IMR-90 (cell line): ENCODE results near the gene E4F1. TPM values are rescaled to one million over a fixed set of nuclear protein-coding genes. Genes with fewer than 3 reads are reported as not detected.

ENCODE experiments used
- ATAC-seq: fragments of 200-7000 bp; cut with Tn5 transposase; 2 replicates; pipeline ENCODE4 v1.9.1; 2020; ENCODE audit warnings: low read depth, mild to moderate bottlenecking, moderate library complexity
- BruUV-seq: library from RNA; stranded (reverse); fragments of 400-500 nt; replicated peaks from 2 replicates; lab custom pipeline; 2021; lab: Mats Ljungman, UMichigan
- CTCF ChIA-PET: fragments of 300-600 bp; formaldehyde crosslinking; extraction: SDS; loops from one replicate; lab custom pipeline; 2021; ENCODE audit warnings: antibody characterized with exemption; lab: Yijun Ruan, JAX
- POLR2A ChIA-PET: fragments of 300-600 bp; sonication (Branson Sonifier 250); formaldehyde crosslinking; loops from one replicate; lab custom pipeline; 2022; ENCODE audit warnings: antibody characterized with exemption; ENCODE audit not compliant: unreplicated experiment; lab: Charles Lee
- DNase-seq: peaks from one replicate; pipeline ENCODE4 v3.0.0; 2013
- H2AFZ ChIP-seq: replicated peaks from 2 replicates; pipeline ENCODE3; 2013; ENCODE audit warnings: low read length, mild to moderate bottlenecking; ENCODE audit not compliant: poor library complexity
- H2AK5ac ChIP-seq: 2 replicates; pipeline ENCODE4 v1.6.1; 2013; ENCODE audit warnings: low read depth, low read length, inconsistent platforms
- H2AK9ac ChIP-seq: replicated peaks from 2 replicates; pipeline ENCODE3; 2013; ENCODE audit warnings: mild to moderate bottlenecking, low read depth, low read length, moderate library complexity; ENCODE audit not compliant: poor library complexity
- H2BK120ac ChIP-seq: 2 replicates; pipeline ENCODE4 v1.6.1; 2013; ENCODE audit warnings: low read depth, low read length, inconsistent platforms
- H2BK15ac ChIP-seq: 3 replicates; pipeline ENCODE4 v1.6.1; 2013; ENCODE audit warnings: low read depth, low read length, inconsistent platforms
- H2BK20ac ChIP-seq: 2 replicates; pipeline ENCODE4 v1.6.1; 2013; ENCODE audit warnings: low read depth, mild to moderate bottlenecking, inconsistent platforms, low read length, moderate library complexity
- H2BK5ac ChIP-seq: 2 replicates; pipeline ENCODE4 v1.6.1; 2013; ENCODE audit warnings: mild to moderate bottlenecking, low read depth, low read length, inconsistent platforms; ENCODE audit not compliant: poor library complexity, severe bottlenecking
- H3K14ac ChIP-seq: replicated peaks from 2 replicates; pipeline ENCODE4 v1.6.1; 2013; ENCODE audit warnings: low read depth, low read length, inconsistent platforms
- H3K18ac ChIP-seq: 2 replicates; pipeline ENCODE4 v1.6.1; 2013; ENCODE audit warnings: low read depth, low read length, control low read depth
- H3K23ac ChIP-seq: 2 replicates; pipeline ENCODE4 v1.6.1; 2013; ENCODE audit warnings: low read depth, low read length, inconsistent platforms
- H3K27ac ChIP-seq: 2 replicates; pipeline ENCODE4 v1.5.1; 2013; ENCODE audit warnings: mild to moderate bottlenecking, control low read depth, low read length; ENCODE audit not compliant: insufficient read depth
- H3K27me3 ChIP-seq: 2 replicates; pipeline ENCODE4 v1.6.1; 2013; ENCODE audit warnings: low read length; ENCODE audit not compliant: control insufficient read depth, insufficient read depth
- H3K36me3 ChIP-seq: 2 replicates; pipeline ENCODE4 v1.6.1; 2013; ENCODE audit warnings: low read length, mixed read lengths; ENCODE audit not compliant: control insufficient read depth, insufficient read depth
- H3K4ac ChIP-seq: 2 replicates; pipeline ENCODE4 v1.6.1; 2013; ENCODE audit warnings: low read depth, low read length, inconsistent platforms
- H3K4me1 ChIP-seq: 2 replicates; pipeline ENCODE4 v1.6.1; 2013; ENCODE audit warnings: low read length, mixed read lengths; ENCODE audit not compliant: control insufficient read depth, insufficient read depth
- H3K4me2 ChIP-seq: 2 replicates; pipeline ENCODE4 v1.6.1; 2013; ENCODE audit warnings: low read depth, mild to moderate bottlenecking, control low read depth, low read length, moderate library complexity
- H3K4me3 ChIP-seq: 2 replicates; pipeline ENCODE4 v1.5.1; 2013; ENCODE audit warnings: low read depth, mild to moderate bottlenecking, control low read depth, low read length, moderate library complexity; ENCODE audit not compliant: insufficient read depth
- H3K56ac ChIP-seq: 2 replicates; pipeline ENCODE4 v1.6.1; 2013; ENCODE audit warnings: low read length, inconsistent platforms; ENCODE audit not compliant: insufficient read depth; ENCODE audit errors: extremely low read depth
- H3K79me1 ChIP-seq, 2 experiments: 2 replicates each; pipeline ENCODE4 v1.6.1; 2013; ENCODE audit warnings: low read length in 2 of 2, inconsistent platforms in 1 of 2, low read depth in 1 of 2
- H3K9ac ChIP-seq: 2 replicates; pipeline ENCODE4 v1.6.1; 2013; ENCODE audit warnings: low read depth, low read length, control low read depth
- H3K9me1 ChIP-seq: 2 replicates; pipeline ENCODE4 v1.6.1; 2013; ENCODE audit warnings: low read length, inconsistent platforms; ENCODE audit not compliant: insufficient read depth
- H3K9me3 ChIP-seq: 2 replicates; pipeline ENCODE4 v1.6.1; 2013; ENCODE audit warnings: low read length; ENCODE audit not compliant: control insufficient read depth, insufficient read depth
- H4K20me1 ChIP-seq: 2 replicates; pipeline ENCODE4 v1.6.1; 2013; ENCODE audit warnings: low read length, inconsistent platforms; ENCODE audit not compliant: insufficient read depth
- H4K5ac ChIP-seq: 2 replicates; pipeline ENCODE4 v1.6.1; 2013; ENCODE audit warnings: mild to moderate bottlenecking, low read depth, low read length, control low read depth
- H4K8ac ChIP-seq, 2 experiments: 2 replicates each; pipeline ENCODE4 v1.6.1; 2013; ENCODE audit warnings: low read depth in 2 of 2, low read length in 2 of 2, control low read depth in 1 of 2, inconsistent platforms in 1 of 2
- H4K91ac ChIP-seq: 2 replicates; pipeline ENCODE4 v1.6.1; 2013; ENCODE audit warnings: low read depth, low read length, inconsistent platforms; ENCODE audit not compliant: insufficient read depth
- BHLHE40 ChIP-seq: fragments of 150-350 bp; IDR thresholded peaks from 2 replicates; pipeline ENCODE4 v1.6.1; 2016; ENCODE audit warnings: mild to moderate bottlenecking, low read depth, low read length
- CEBPB ChIP-seq: IDR thresholded peaks from 2 replicates; pipeline ENCODE4 v1.6.1; 2012; ENCODE audit warnings: low read depth, low read length, improper control_type of control experiment
- CHD1 ChIP-seq: IDR thresholded peaks from 2 replicates; pipeline ENCODE4 v1.6.1; 2012; ENCODE audit warnings: low read depth, low read length, improper control_type of control experiment
- FOS ChIP-seq: fragments of 150-350 bp; IDR thresholded peaks from 2 replicates; pipeline ENCODE4 v1.6.1; 2016; ENCODE audit warnings: low read depth, low read length
- MAFK ChIP-seq: IDR thresholded peaks from 2 replicates; pipeline ENCODE4 v1.6.1; 2012; ENCODE audit warnings: low read depth, low read length, improper control_type of control experiment
- MAZ ChIP-seq: IDR thresholded peaks from 2 replicates; pipeline ENCODE4 v1.6.1; 2012; ENCODE audit warnings: low read depth, mild to moderate bottlenecking, low read length, improper control_type of control experiment, moderate library complexity, borderline replicate concordance
- MXI1 ChIP-seq: IDR thresholded peaks from 2 replicates; pipeline ENCODE4 v1.6.1; 2012; ENCODE audit warnings: low read depth, mild to moderate bottlenecking, low read length, moderate library complexity, borderline replicate concordance
- NFE2L2 ChIP-seq: fragments of 150-350 bp; IDR thresholded peaks from 2 replicates; pipeline ENCODE4 v1.6.1; 2016; ENCODE audit warnings: low read depth, mild to moderate bottlenecking, low read length
- POLR2A ChIP-seq: IDR thresholded peaks from 2 replicates; pipeline ENCODE4 v1.6.1; 2012; ENCODE audit warnings: mild to moderate bottlenecking, low read depth, low read length
- RAD21 ChIP-seq: IDR thresholded peaks from 2 replicates; pipeline ENCODE4 v1.6.1; 2012; ENCODE audit warnings: low read length, improper control_type of control experiment
- RCOR1 ChIP-seq: IDR thresholded peaks from 2 replicates; pipeline ENCODE4 v1.6.1; 2012; ENCODE audit warnings: mild to moderate bottlenecking, low read length, improper control_type of control experiment; ENCODE audit not compliant: insufficient replicate concordance
- RFX5 ChIP-seq: IDR thresholded peaks from 2 replicates; pipeline ENCODE4 v1.8.0; 2012; ENCODE audit warnings: low read depth, mild to moderate bottlenecking, low read length, moderate library complexity
- SMC3 ChIP-seq: fragments of 150-350 bp; IDR thresholded peaks from 2 replicates; pipeline ENCODE4 v1.6.1; 2016; ENCODE audit warnings: low read depth, mild to moderate bottlenecking, antibody characterized with exemption, low read length, moderate library complexity
- WGBS, 2 experiments: methylation state at CpG; one replicate each; pipeline versions ENCODE4 v1.1.5 to v1.1.7; 2013; ENCODE audit warnings: missing lambda C conversion rate in 2 of 2; ENCODE audit not compliant: insufficient read length in 1 of 2; ENCODE audit errors: extremely low coverage in 2 of 2; 5-methylcytosine and 5-hydroxymethylcytosine counted together
- dilution Hi-C: fragments of 300-500 bp; cut with HindIII; formaldehyde crosslinking; loops from one replicate; pipeline ENCODE4 v1.14.3; 2018; ENCODE audit warnings: low sequenced_read_pairs; ENCODE audit not compliant: unreplicated experiment
- in situ Hi-C: fragments of 300-500 bp; cut with MboI; formaldehyde crosslinking; loops from 3 replicates; pipeline ENCODE4 v1.14.3; 2019; ENCODE audit warnings: low sequenced_read_pairs, inconsistent platforms, mixed read lengths
- intact Hi-C: fragments of 100-400 bp; cut with micrococcal nuclease; formaldehyde crosslinking; loops from 2 replicates; pipeline ENCODE4 v1.10.0; 2022
- polyA plus RNA-seq, 3 experiments: library from polyadenylated mRNA; depleted of rRNA; stranded (reverse); fragments of >200 nt; gene quantifications; 2 replicates each; pipeline ENCODE4 v1.2.3, GENCODE V29; 2012; ENCODE audit warnings: low replicate concordance in 1 of 3
- total RNA-seq: library from RNA; depleted of rRNA; stranded (reverse); fragments of >200 nt; gene quantifications from 2 replicates; pipeline ENCODE4 v1.2.3, GENCODE V29; 2012
- TF ChIP-seq, protein P1 (sequence below): conservative IDR thresholded peaks from 2 replicates; pipeline ENCODE4 v1.5.1; 2012; ENCODE audit warnings: mild to moderate bottlenecking, low read depth, low read length, improper control_type of control experiment
- TF ChIP-seq, protein P2 (sequence below): fragments of 150-350 bp; IDR thresholded peaks from 2 replicates; pipeline ENCODE4 v1.6.1; 2016; ENCODE audit warnings: low read depth, mild to moderate bottlenecking, low read length, moderate library complexity, borderline replicate concordance
- TF ChIP-seq, protein P3 (sequence below): fragments of 150-350 bp; IDR thresholded peaks from 2 replicates; pipeline ENCODE4 v1.6.1; 2017; ENCODE audit warnings: mild to moderate bottlenecking, antibody characterized with exemption, low read length, low read depth

E4F1 gene
- total and polyA plus RNA-seq, 2 of the 4 experiments (the other 2 are of a cell fraction), result 13.1 to 33.0 TPM

DNA sequence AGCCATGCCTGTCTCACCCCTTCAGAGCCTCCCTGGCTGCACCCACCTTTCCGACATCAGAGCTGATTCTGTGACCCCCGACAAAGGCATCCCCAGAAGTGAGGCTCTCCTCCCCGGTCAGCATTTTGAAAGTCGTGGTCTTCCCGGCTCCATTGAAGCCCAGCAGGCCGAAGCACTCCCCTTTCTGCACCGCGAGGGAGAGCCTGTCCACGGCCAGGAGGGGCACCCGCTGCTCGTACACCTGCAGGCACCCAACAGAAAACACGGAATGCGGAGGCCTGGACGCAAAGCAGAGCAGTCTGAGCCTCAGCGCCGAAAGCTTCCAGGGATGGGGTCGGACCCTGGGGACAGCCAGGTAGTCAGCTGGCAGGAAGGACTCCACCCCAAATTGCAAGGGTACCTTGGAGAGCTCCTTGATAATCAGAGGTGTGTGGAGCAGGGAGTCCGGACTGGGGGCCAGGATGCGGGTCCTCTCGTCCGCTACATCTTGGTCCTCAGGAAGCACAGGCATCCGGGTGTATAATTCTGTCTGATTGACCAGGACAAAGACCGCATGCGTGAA lies 57.7 kb downstream of the E4F1 start:
- Histone ChIP-seq H3K9me1 (no peaks in the 10 kb centered on the region), H2BK20ac (no peak overlapping the region), H3K14ac (no peak overlapping the region), H3K36me3 (no peaks in the 10 kb centered on the region), H2BK5ac (no peak overlapping the region), H3K4me3 (no peak overlapping the region), H3K4ac (no peak overlapping the region), H4K8ac (no peak overlapping the region), H2AK5ac (no peak overlapping the region), H4K20me1 (no peaks in the 10 kb centered on the region), H4K91ac (no peak overlapping the region), H4K5ac (no peak overlapping the region), H3K56ac (no peak overlapping the region), H3K9me3 (no peaks in the 10 kb centered on the region), H3K79me1 (no peaks in the 10 kb centered on the region), H3K18ac (no peak overlapping the region), H3K27me3 (peaks cover 37% of the 10 kb centered on the region), H3K9ac (no peak overlapping the region), H3K4me1 (no peaks in the 10 kb centered on the region), H2BK120ac (no peak overlapping the region), H2AFZ (no peak overlapping the region), H2BK15ac (no peak overlapping the region), H3K23ac (no peak overlapping the region), H3K4me2 (no peak overlapping the region), H2AK9ac (no peak overlapping the region), H3K27ac (no peak overlapping the region)
- CTCF ChIA-PET, result no interaction called here
- in situ Hi-C loops, result no loop called here
- dilution Hi-C loops, result no loop called here
- DNase-seq, result no peak
- 76% methylated on average over 14 of the region's 24 CpGs; no CpG with 5 or more reads in 1 of the 2 experiments for WGBS, 2 experiments
- POLR2A ChIA-PET, result no interaction called here
- TF ChIP-seq BHLHE40 (no peak), RFX5 (no peak), RCOR1 (no peak), MAZ (no peak), NFE2L2 (no peak), SMC3 (no peak), RAD21 (no peak), MXI1 (no peak), CHD1 (no peak), MAFK (no peak), POLR2A (no peak), FOS (no peak), CEBPB (no peak)
- TF ChIP-seq, protein P1, sequence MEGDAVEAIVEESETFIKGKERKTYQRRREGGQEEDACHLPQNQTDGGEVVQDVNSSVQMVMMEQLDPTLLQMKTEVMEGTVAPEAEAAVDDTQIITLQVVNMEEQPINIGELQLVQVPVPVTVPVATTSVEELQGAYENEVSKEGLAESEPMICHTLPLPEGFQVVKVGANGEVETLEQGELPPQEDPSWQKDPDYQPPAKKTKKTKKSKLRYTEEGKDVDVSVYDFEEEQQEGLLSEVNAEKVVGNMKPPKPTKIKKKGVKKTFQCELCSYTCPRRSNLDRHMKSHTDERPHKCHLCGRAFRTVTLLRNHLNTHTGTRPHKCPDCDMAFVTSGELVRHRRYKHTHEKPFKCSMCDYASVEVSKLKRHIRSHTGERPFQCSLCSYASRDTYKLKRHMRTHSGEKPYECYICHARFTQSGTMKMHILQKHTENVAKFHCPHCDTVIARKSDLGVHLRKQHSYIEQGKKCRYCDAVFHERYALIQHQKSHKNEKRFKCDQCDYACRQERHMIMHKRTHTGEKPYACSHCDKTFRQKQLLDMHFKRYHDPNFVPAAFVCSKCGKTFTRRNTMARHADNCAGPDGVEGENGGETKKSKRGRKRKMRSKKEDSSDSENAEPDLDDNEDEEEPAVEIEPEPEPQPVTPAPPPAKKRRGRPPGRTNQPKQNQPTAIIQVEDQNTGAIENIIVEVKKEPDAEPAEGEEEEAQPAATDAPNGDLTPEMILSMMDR, result no peak
- TF ChIP-seq, protein P2, sequence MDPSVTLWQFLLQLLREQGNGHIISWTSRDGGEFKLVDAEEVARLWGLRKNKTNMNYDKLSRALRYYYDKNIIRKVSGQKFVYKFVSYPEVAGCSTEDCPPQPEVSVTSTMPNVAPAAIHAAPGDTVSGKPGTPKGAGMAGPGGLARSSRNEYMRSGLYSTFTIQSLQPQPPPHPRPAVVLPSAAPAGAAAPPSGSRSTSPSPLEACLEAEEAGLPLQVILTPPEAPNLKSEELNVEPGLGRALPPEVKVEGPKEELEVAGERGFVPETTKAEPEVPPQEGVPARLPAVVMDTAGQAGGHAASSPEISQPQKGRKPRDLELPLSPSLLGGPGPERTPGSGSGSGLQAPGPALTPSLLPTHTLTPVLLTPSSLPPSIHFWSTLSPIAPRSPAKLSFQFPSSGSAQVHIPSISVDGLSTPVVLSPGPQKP, result no peak
- TF ChIP-seq, protein P3, sequence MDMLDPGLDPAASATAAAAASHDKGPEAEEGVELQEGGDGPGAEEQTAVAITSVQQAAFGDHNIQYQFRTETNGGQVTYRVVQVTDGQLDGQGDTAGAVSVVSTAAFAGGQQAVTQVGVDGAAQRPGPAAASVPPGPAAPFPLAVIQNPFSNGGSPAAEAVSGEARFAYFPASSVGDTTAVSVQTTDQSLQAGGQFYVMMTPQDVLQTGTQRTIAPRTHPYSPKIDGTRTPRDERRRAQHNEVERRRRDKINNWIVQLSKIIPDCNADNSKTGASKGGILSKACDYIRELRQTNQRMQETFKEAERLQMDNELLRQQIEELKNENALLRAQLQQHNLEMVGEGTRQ, result no peak
- intact Hi-C loops, result no loop called here
- no peak for ATAC-seq
- BruUV-seq, result no TSS peak
